NCI-H146 (cell line): ENCODE results near the gene COL4A1.

Experiments used
- DNase-seq: peaks from one replicate; lab custom pipeline; 2025; lab: John Stamatoyannopoulos, UW

The COL4A1 gene

GRCh38 chr13:110193491-110193890 is 113.5 kb downstream of the COL4A1 start:
- DNase-seq = no peak

- no peak for DNase-seq
Observed at GRCh38 chr13:110192472-110192871, 114.5 kb downstream of the COL4A1 start.

GRCh38 chr13:110187641-110188161 is 119.3 kb downstream of the COL4A1 start:
- no peak for DNase-seq

- no peak for DNase-seq
Observed at GRCh38 chr13:110186231-110186855, 120.6 kb downstream of the COL4A1 start.

- DNase-seq = no peak
Observed at GRCh38 chr13:110185696-110186095, 121.3 kb downstream of the COL4A1 start.

GRCh38 chr13:110183910-110184309 is 123.0 kb downstream of the COL4A1 start:
- no peak for DNase-seq

- no peak for DNase-seq
Observed at GRCh38 chr13:110182461-110182860, 124.5 kb downstream of the COL4A1 start.

GRCh38 chr13:110182003-110182402 is 125.0 kb downstream of the COL4A1 start:
- DNase-seq = no peak

- no peak for DNase-seq
Observed at GRCh38 chr13:110179857-110180147, 127.2 kb downstream of the COL4A1 start.

GRCh38 chr13:110179116-110179856 is 127.7 kb downstream of the COL4A1 start:
- no peak for DNase-seq

GRCh38 chr13:110177790-110178189 is 129.2 kb downstream of the COL4A1 start:
- DNase-seq = no peak

- no peak for DNase-seq
Observed at GRCh38 chr13:110176431-110176830, 130.5 kb downstream of the COL4A1 start.

- no peak for DNase-seq
Observed at GRCh38 chr13:110173247-110173818, 133.6 kb downstream of the COL4A1 start.

GRCh38 chr13:110170882-110171281 is 136.1 kb downstream of the COL4A1 start:
- no peak for DNase-seq

GRCh38 chr13:110170020-110170790 is 136.8 kb downstream of the COL4A1 start:
- no peak for DNase-seq

GRCh38 chr13:110168999-110169933 is 137.7 kb downstream of the COL4A1 start:
- no peak for DNase-seq

- no peak for DNase-seq
Observed at GRCh38 chr13:110166598-110166997, 140.4 kb downstream of the COL4A1 start.

GRCh38 chr13:110164706-110165105 is 142.3 kb downstream of the COL4A1 start:
- DNase-seq = no peak

GRCh38 chr13:110162866-110163658 is 143.9 kb downstream of the COL4A1 start:
- DNase-seq = no peak

GRCh38 chr13:110162053-110162452 is 144.9 kb downstream of the COL4A1 start:
- DNase-seq = no peak
